GM23248 (cell line): ENCODE results near the gene NACC2.

ENCODE experiments used
- EZH2 ChIP-seq: fragments of 200-600 bp; sonication (generic); IDR thresholded peaks from 2 replicates; pipeline ENCODE4 v1.6.1; 2018; ENCODE audit warnings: antibody characterized with exemption, mild to moderate bottlenecking; ENCODE audit not compliant: insufficient read depth, poor library complexity, severe bottlenecking
- EZH2phosphoT487 ChIP-seq: fragments of 200-600 bp; sonication (generic); IDR thresholded peaks from 2 replicates; pipeline ENCODE4 v1.6.1; 2018; ENCODE audit warnings: antibody characterized with exemption, moderate library complexity, mild to moderate bottlenecking, low read depth; ENCODE audit not compliant: insufficient read depth

GRCh38 chr9:136036848-136037247 is 58.2 kb downstream of the NACC2 start:
- TF ChIP-seq EZH2 (no peak), EZH2phosphoT487 (no peak)
